Measurements from ENCODE around the gene QSOX2. TPM values are rescaled to one million over a fixed set of nuclear protein-coding genes. Genes with fewer than 3 reads are reported as not detected.

QSOX2 gene
- polyA plus RNA-seq, 2 of the 4 experiments (the other 2 are of a cell fraction): 22.3 to 30.2 TPM

GRCh38 chr9:136187683-136188586 lies 57.7 kb downstream of the QSOX2 start:
- H3K4me3 ChIP-seq: no peak overlapping the region
- no peaks in the 10 kb centered on the region for H3K9me3 ChIP-seq
- FAIRE-seq (no peak), ATAC-seq (no peak), DNase-seq (ENCODE audit: low read depth in 1 of 2, low spot score in 1 of 2) (no peak)
- H3K27ac ChIP-seq: no peak overlapping the region
- WGBS (ENCODE audit: missing lambda C conversion rate): 49% methylated on average over 20 of the region's 25 CpGs
- no peak for TF ChIP-seq FOSB (CRISPR knock-in tag; IDR thresholded peaks at IDR 0.05)
- TF ChIP-seq MAX (IDR thresholded peaks at IDR 0.05): no peak
- TF ChIP-seq MAZ (IDR thresholded peaks at IDR 0.05; ENCODE audit: borderline replicate concordance, low read depth, low read length): no peak
- no peak for TF ChIP-seq BCL3 (IDR thresholded peaks at IDR 0.05)
- no peak for TF ChIP-seq POLR2A (IDR thresholded peaks at IDR 0.05; ENCODE audit: low read length)
- no peak for TF ChIP-seq CBX8 (IDR thresholded peaks at IDR 0.05)
- TF ChIP-seq NPAS2 (CRISPR knock-in tag; IDR thresholded peaks at IDR 0.05; ENCODE audit: borderline replicate concordance): no peak
- TF ChIP-seq ATOH8 (CRISPR knock-in tag; IDR thresholded peaks at IDR 0.05; ENCODE audit: low read depth): no peak
- no peak overlapping the region for H3K4me2 ChIP-seq
- POLR2A ChIA-PET: interaction anchor here (0.6 kb wide), 1 partner anchor 16 kb away, joined by 7 read pairs; no protein-coding TSS in a partner anchor
- H3K4me1 ChIP-seq: peaks cover 7% of the 10 kb centered on the region; the same call in 2 of the 3 replicates
- CTCF ChIA-PET: interaction anchor here (0.8 to 4.3 kb wide), 5 partner anchors 16 to 278 kb away, joined by 3 to 31 read pairs (median 4); no protein-coding TSS in a partner anchor

- H3K27ac ChIP-seq: no peak overlapping the region
- DNase-seq (ENCODE audit: low read depth in 1 of 2, low spot score in 1 of 2) (no peak), ATAC-seq (no peak), FAIRE-seq (no peak)
- ChIA-PET POLR2A (no interaction called here), CTCF (interaction anchor here (1.5 to 4.3 kb wide), 2 partner anchors 17 to 69 kb away, joined by 3 to 31 read pairs; no protein-coding TSS in a partner anchor)
- H3K4me2 ChIP-seq: no peak overlapping the region
- WGBS (ENCODE audit: missing lambda C conversion rate): 89% methylated on average over 18 of the region's 18 CpGs
- no peak overlapping the region for H3K4me3 ChIP-seq
- no peaks in the 10 kb centered on the region for H3K9me3 ChIP-seq
- no peak for TF ChIP-seq RARB (CRISPR knock-in tag; IDR thresholded peaks at IDR 0.05)
- no peak for TF ChIP-seq ZFP36 (IDR thresholded peaks at IDR 0.05; ENCODE audit: borderline replicate concordance, partially characterized antibody)
- no peak for TF ChIP-seq USF2 (IDR thresholded peaks at IDR 0.05)
- no peak for TF ChIP-seq TFCP2L1 (CRISPR knock-in tag; IDR thresholded peaks at IDR 0.05)
- TF ChIP-seq MAX (IDR thresholded peaks at IDR 0.05): no peak
- no peak for TF ChIP-seq MAZ (IDR thresholded peaks at IDR 0.05; ENCODE audit: borderline replicate concordance, low read depth, low read length)
- no peak for TF ChIP-seq FOXS1 (CRISPR knock-in tag; IDR thresholded peaks at IDR 0.05)
- no peak for TF ChIP-seq BCL3 (IDR thresholded peaks at IDR 0.05)
- no peak for TF ChIP-seq CHD4 (IDR thresholded peaks at IDR 0.05; ENCODE audit: borderline replicate concordance)
- H3K4me1 ChIP-seq: peaks cover 2% of the 10 kb centered on the region; the same call in 2 of the 3 replicates
Observed at GRCh38 chr9:136187197-136187596, 58.4 kb downstream of the QSOX2 start.

- Histone ChIP-seq H3K4me2 (no peak overlapping the region), H3K9me3 (no peaks in the 10 kb centered on the region), H3K4me3 (no peak overlapping the region), H3K27ac (no peak overlapping the region), H3K4me1 (no peaks in the 10 kb centered on the region)
- FAIRE-seq (no peak), ATAC-seq (no peak), DNase-seq (ENCODE audit: low read depth in 1 of 2, low spot score in 1 of 2) (no peak)
- 67% methylated on average over 13 of the region's 14 CpGs for WGBS (ENCODE audit: missing lambda C conversion rate)
- POLR2A ChIA-PET: no interaction called here
- CTCF ChIA-PET: interaction anchor here (0.8 to 4.3 kb wide), 5 partner anchors 11 to 98 kb away, joined by 3 to 31 read pairs (median 4); no protein-coding TSS in a partner anchor
- TF ChIP-seq ZC3H11A (IDR thresholded peaks at IDR 0.05) (no peak), HES2 (IDR thresholded peaks at IDR 0.05) (no peak), POLR2AphosphoS2 (conservative IDR thresholded peaks at IDR 0.05; ENCODE audit: low read length) (no peak), PHF8 (IDR thresholded peaks at IDR 0.05; ENCODE audit: borderline replicate concordance, low read depth) (no peak), RFX5 (IDR thresholded peaks at IDR 0.05) (no peak), CBX2 (IDR thresholded peaks at IDR 0.05; ENCODE audit: borderline replicate concordance, low read depth) (no peak), SMC3 (IDR thresholded peaks at IDR 0.05) (no peak), MYC (IDR thresholded peaks at IDR 0.05; ENCODE audit: borderline replicate concordance, low read length) (no peak), HMGXB4 (CRISPR knock-in tag; IDR thresholded peaks at IDR 0.05; ENCODE audit: borderline replicate concordance) (no peak), CHD2 (IDR thresholded peaks at IDR 0.05; ENCODE audit: low read length, partially characterized antibody) (no peak), NR3C1 (IDR thresholded peaks at IDR 0.05) (no peak), GATA3 (IDR thresholded peaks at IDR 0.05; ENCODE audit: borderline replicate concordance) (no peak), RARB (CRISPR knock-in tag; IDR thresholded peaks at IDR 0.05) (no peak)
Observed at GRCh38 chr9:136186386-136186785, 59.2 kb downstream of the QSOX2 start.
